PFSK-1 (cell line): ENCODE measurements around the gene IRGM.

Source experiments
- FOXP2 ChIP-seq: optimal IDR thresholded peaks from 2 replicates; pipeline ENCODE3; 2011; ENCODE audit warnings: borderline replicate concordance, control low read depth, inconsistent platforms; ENCODE audit not compliant: insufficient read depth; ENCODE audit errors: extremely low read length, extremely low read depth
- POLR2AphosphoS5 ChIP-seq: IDR thresholded peaks from 2 replicates; pipeline ENCODE4 v1.6.1; 2012; ENCODE audit warnings: low read depth, mild to moderate bottlenecking, control low read depth, low read length, moderate library complexity
- REST ChIP-seq, 2 experiments: IDR thresholded peaks; 2 replicates each; pipeline versions ENCODE4 v1.6.1 to v1.8.0; 2011 to 2012; ENCODE audit warnings: low read depth in 2 of 2, low read length in 2 of 2, control low read depth in 1 of 2, inconsistent platforms in 1 of 2, mild to moderate bottlenecking in 1 of 2, moderate library complexity in 1 of 2; ENCODE audit not compliant: insufficient read depth in 1 of 2
- SIN3A ChIP-seq: IDR thresholded peaks from 2 replicates; pipeline ENCODE4 v1.6.1; 2012; ENCODE audit warnings: mild to moderate bottlenecking, low read length, moderate library complexity, borderline replicate concordance; ENCODE audit not compliant: insufficient read depth
- TAF1 ChIP-seq: IDR thresholded peaks from 2 replicates; pipeline ENCODE4 v1.6.1; 2012; ENCODE audit warnings: low read length, control low read depth, borderline replicate concordance; ENCODE audit not compliant: insufficient read depth

Gene IRGM

GRCh38 chr5:150862070-150862469 lies 15.7 kb downstream of the IRGM start:
- TF ChIP-seq SIN3A (no peak), TAF1 (no peak), POLR2AphosphoS5 (no peak), FOXP2 (no peak), REST (IDR thresholded peaks at IDR 0.05; ENCODE audit: insufficient read depth in 1 of 2, low read depth in 2 of 2, low read length in 2 of 2) (no peak)

- TF ChIP-seq SIN3A (no peak), POLR2AphosphoS5 (no peak), FOXP2 (no peak), REST (IDR thresholded peaks at IDR 0.05; ENCODE audit: insufficient read depth in 1 of 2, low read depth in 2 of 2, low read length in 2 of 2) (no peak), TAF1 (no peak)
Measured at GRCh38 chr5:150879358-150879757, 33.0 kb downstream of the IRGM start.

GRCh38 chr5:150895431-150896428 lies 49.4 kb downstream of the IRGM start:
- no peak for TF ChIP-seq POLR2AphosphoS5
- no peak for TF ChIP-seq TAF1
- TF ChIP-seq REST (IDR thresholded peaks at IDR 0.05; ENCODE audit: insufficient read depth in 1 of 2, low read depth in 2 of 2, low read length in 2 of 2): no peak
- TF ChIP-seq FOXP2: no peak
- TF ChIP-seq SIN3A: no peak
